Skeletal muscle tissue (tissue), 4 donors: Measurements from ENCODE around the gene CEP41. TPM values are rescaled to one million over a fixed set of nuclear protein-coding genes. Genes with fewer than 3 reads are reported as not detected.

Source experiments
- H3K27ac ChIP-seq: one replicate; pipeline ENCODE4 v1.7.0; 2013; ENCODE audit warnings: mild to moderate bottlenecking, low read depth, low read length, inconsistent platforms
- H3K27me3 ChIP-seq, 3 donors: one replicate each; pipeline ENCODE4 v1.7.0; 2013; ENCODE audit warnings: low read length in 3 of 3; ENCODE audit not compliant: control insufficient read depth in 3 of 3, insufficient read depth in 3 of 3
- H3K36me3 ChIP-seq, 3 donors: one replicate each; pipeline ENCODE4 v1.7.0; 2013; ENCODE audit warnings: low read length in 3 of 3; ENCODE audit not compliant: control insufficient read depth in 3 of 3, insufficient read depth in 3 of 3
- H3K4me1 ChIP-seq, 3 donors: one replicate each; pipeline ENCODE4 v1.7.0; 2013; ENCODE audit warnings: low read length in 3 of 3, mild to moderate bottlenecking in 3 of 3; ENCODE audit not compliant: control insufficient read depth in 3 of 3, insufficient read depth in 3 of 3
- H3K4me3 ChIP-seq, 3 donors: one replicate each; pipeline ENCODE4 v1.7.0; 2013; ENCODE audit warnings: low read length in 3 of 3
- H3K9ac ChIP-seq, 3 donors: one replicate each; pipeline ENCODE4 v1.7.0; 2013; ENCODE audit warnings: low read length in 3 of 3, mild to moderate bottlenecking in 3 of 3, moderate library complexity in 2 of 3, low read depth in 1 of 3
- H3K9me3 ChIP-seq, 3 donors: one replicate each; pipeline ENCODE4 v1.7.0; 2013; ENCODE audit warnings: low read length in 3 of 3; ENCODE audit not compliant: control insufficient read depth in 3 of 3
- total RNA-seq: library from RNA; depleted of rRNA; stranded (reverse); fragments of >200 nt; gene quantifications from one replicate; pipeline ENCODE4 v1.2.3, GENCODE V29; 2014
- donor health status: Osteomylitis.

Gene CEP41
- total RNA-seq, 1 donor from 2014 or later, result 7.8 TPM

GRCh38 chr7:130384841-130385599, 55.8 kb downstream of the CEP41 start:
- no peak overlapping the region for H3K9ac ChIP-seq
- H3K27ac ChIP-seq, result no peak overlapping the region
- H3K9me3 ChIP-seq, result no peaks in the 10 kb centered on the region
- H3K36me3 ChIP-seq, result no peaks in the 10 kb centered on the region
- H3K27me3 ChIP-seq, result no peaks in the 10 kb centered on the region
- peak overlapping the region in 1 of 3 donors; percentile 13 for H3K4me3 ChIP-seq
- peaks cover 8 to 16% (median 9%) of the 10 kb centered on the region in 3 donors for H3K4me1 ChIP-seq

GRCh38 chr7:130384371-130384801, 56.4 kb downstream of the CEP41 start:
- no peaks in the 10 kb centered on the region for H3K27me3 ChIP-seq
- no peaks in the 10 kb centered on the region for H3K9me3 ChIP-seq
- H3K4me3 ChIP-seq, result no peak overlapping the region
- H3K4me1 ChIP-seq, result peaks cover 8 to 17% (median 9%) of the 10 kb centered on the region in 3 donors
- H3K36me3 ChIP-seq, result no peaks in the 10 kb centered on the region
- H3K9ac ChIP-seq, result no peak overlapping the region
- H3K27ac ChIP-seq, result no peak overlapping the region

DNA sequence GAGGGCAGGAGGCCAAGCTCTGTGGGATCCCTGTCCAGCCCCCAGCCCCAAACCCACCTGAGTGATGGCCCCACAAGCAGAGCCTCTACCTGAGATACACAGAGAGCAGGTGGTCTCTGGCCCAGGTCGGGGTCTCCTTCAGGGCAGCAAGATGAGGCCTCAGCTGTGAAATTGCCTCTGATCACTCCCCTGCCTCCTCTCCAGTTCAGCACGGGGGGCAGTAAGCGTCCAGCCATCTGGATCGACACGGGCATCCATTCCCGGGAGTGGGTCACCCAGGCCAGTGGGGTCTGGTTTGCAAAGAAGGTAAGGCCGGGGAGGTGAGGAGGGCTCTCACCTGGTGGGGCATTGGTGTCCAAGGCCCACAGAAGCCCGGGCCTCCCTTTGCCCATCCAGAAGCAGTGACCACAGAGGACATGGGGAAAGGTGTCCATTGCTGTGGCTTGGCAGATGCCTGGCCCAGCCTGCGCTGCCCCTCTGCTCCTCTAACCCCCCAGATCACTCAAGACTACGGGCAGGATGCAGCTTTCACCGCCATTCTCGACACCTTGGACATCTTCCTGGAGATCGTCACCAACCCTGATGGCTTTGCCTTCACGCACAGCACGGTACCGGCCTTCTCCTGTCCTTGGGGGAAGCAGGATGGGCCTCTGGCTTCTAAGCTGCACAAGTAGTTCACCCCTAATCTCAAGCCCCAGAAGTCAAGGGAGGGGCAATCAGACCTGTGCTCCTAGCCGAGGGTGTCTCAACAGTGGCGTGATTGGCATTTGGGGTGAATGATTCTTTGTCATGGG, 57.4 kb downstream of the CEP41 start:
- H3K36me3 ChIP-seq, result no peaks in the 10 kb centered on the region
- no peaks in the 10 kb centered on the region for H3K27me3 ChIP-seq
- H3K9me3 ChIP-seq, result no peaks in the 10 kb centered on the region
- H3K4me1 ChIP-seq, result peaks cover 8 to 17% (median 9%) of the 10 kb centered on the region in 3 donors
- H3K4me3 ChIP-seq, result no peak overlapping the region
- H3K27ac ChIP-seq, result no peak overlapping the region
- H3K9ac ChIP-seq, result no peak overlapping the region

DNA sequence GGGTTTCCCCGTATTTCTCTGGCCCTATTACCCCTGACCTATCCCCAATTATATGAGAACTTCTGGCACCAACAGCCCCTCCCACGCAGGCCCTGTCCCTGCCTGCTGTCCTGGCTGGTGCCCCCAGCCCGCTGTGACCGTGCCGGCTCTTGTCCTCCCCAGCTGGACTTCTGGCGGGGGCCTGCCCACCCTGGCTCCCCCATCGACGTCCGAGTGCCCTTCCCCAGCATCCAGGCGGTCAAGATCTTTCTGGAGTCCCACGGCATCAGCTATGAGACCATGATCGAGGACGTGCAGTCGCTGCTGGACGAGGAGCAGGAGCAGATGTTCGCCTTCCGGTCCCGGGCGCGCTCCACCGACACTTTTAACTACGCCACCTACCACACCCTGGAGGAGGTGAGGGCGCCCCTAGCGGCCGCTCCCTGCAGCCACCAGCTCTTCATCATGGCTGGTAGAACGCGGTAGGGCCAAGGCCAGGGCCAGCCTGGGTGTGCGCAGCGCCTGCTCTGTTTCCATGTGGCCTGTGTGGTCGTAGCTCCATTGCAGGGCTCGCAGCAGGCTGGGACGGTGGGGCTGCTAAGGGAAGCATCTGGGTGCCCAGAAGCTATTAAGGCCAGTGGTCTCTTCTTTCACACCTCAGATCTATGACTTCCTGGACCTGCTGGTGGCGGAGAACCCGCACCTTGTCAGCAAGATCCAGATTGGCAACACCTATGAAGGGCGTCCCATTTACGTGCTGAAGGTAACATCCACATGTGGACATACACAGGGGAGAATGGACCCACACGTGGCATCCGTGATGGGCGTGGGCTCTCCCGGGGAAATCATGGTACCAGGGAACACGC, 59.1 kb downstream of the CEP41 start:
- H3K4me1 ChIP-seq, result peaks cover 8 to 17% (median 9%) of the 10 kb centered on the region in 3 donors
- no peaks in the 10 kb centered on the region for H3K36me3 ChIP-seq
- H3K27me3 ChIP-seq, result no peaks in the 10 kb centered on the region
- no peak overlapping the region for H3K27ac ChIP-seq
- H3K9ac ChIP-seq, result no peak overlapping the region
- no peaks in the 10 kb centered on the region for H3K9me3 ChIP-seq
- no peak overlapping the region for H3K4me3 ChIP-seq

- Histone ChIP-seq H3K36me3 (no peaks in the 10 kb centered on the region), H3K4me1 (peaks cover 8 to 17% (median 9%) of the 10 kb centered on the region in 3 donors), H3K27me3 (no peaks in the 10 kb centered on the region), H3K9me3 (no peaks in the 10 kb centered on the region), H3K4me3 (no peak overlapping the region), H3K27ac (no peak overlapping the region), H3K9ac (no peak overlapping the region)
Observed at GRCh38 chr7:130380861-130381455, 59.9 kb downstream of the CEP41 start.

DNA sequence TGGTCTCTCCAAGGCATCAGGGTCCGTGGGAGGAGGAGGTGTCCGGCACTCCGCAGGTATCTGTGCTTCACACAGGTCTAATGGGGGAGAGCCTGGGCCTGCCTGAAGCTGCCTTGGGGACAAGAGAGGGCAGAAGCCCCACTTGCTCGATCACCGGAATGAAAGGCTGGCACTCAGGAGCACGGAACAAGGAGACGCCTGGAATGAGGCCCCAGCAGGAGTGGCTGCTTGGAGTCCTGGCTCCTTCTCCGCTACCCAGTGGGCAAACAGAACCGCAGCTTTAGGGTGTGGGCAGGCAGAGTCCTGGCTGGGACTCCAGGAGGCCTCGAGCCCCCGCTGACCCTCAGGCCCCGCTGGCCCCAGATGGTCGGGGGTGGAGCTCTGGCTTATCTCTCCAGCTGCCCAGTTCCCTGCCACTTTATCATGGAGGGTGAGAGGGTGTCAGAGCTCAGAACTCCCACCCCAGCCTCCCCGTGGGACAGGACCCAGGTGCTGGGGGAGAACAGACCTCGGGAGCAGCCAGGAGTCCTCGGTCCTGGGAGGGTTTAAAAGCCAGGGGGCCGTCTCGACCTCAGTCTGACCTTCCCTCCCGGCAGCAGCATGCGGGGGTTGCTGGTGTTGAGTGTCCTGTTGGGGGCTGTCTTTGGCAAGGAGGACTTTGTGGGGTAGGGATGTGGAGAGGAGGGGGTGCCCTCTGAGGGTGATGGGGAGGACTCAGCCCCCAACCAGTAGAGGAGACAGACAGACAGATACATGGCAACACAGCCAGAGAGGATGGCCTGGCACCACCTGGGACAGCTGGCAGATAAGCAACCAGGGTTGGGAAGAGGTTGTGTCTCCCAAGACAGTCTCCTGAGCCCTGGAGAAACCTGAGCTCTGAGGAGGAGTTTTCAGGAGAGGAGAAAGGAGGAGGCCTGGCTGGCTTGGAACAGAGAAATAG, 60.6 kb downstream of the CEP41 start, which contains the start of gene CPA1:
CPA1 (plus strand) TSS at position 574 of the 940 bp plus-strand sequence; CDS start at position 601, 27 bp downstream.
- Histone ChIP-seq H3K36me3 (no peaks in the 10 kb centered on the region), H3K27me3 (no peaks in the 10 kb centered on the region), H3K4me3 (no peak within 1 kb of the TSS), H3K9ac (peak within 1 kb of the TSS in 1 of 3 donors; percentile 51), H3K4me1 (peaks cover 8 to 10% (median 9%) of the 10 kb centered on the region in 3 donors), H3K9me3 (no peaks in the 10 kb centered on the region), H3K27ac (no peak within 1 kb of the TSS)

GRCh38 chr7:130379532-130379920, 61.3 kb downstream of the CEP41 start:
- H3K9me3 ChIP-seq, result no peaks in the 10 kb centered on the region
- no peak overlapping the region for H3K27ac ChIP-seq

GRCh38 chr7:130379019-130379418, 61.8 kb downstream of the CEP41 start:
- no peak overlapping the region for H3K27ac ChIP-seq
- H3K4me3 ChIP-seq, result no peak overlapping the region
- H3K9me3 ChIP-seq, result no peaks in the 10 kb centered on the region
- H3K4me1 ChIP-seq, result peaks cover 10 to 12% (median 11%) of the 10 kb centered on the region in 3 donors
- H3K36me3 ChIP-seq, result no peaks in the 10 kb centered on the region
- H3K9ac ChIP-seq, result no peak overlapping the region
- H3K27me3 ChIP-seq, result no peaks in the 10 kb centered on the region

More at GRCh38 chr7:130379532-130379920, 61.3 kb downstream of the CEP41 start:
- H3K4me1 ChIP-seq, result peaks cover 7 to 9% (median 8%) of the 10 kb centered on the region in 3 donors
- no peaks in the 10 kb centered on the region for H3K27me3 ChIP-seq
- H3K4me3 ChIP-seq, result no peak overlapping the region
- H3K36me3 ChIP-seq, result no peaks in the 10 kb centered on the region
- peak overlapping the region in 1 of 3 donors; percentile 51 for H3K9ac ChIP-seq
